Measurements from ENCODE around the gene NR6A1. TPM values are rescaled to one million over a fixed set of nuclear protein-coding genes. Genes with fewer than 3 reads are reported as not detected.

NR6A1 gene
- total and polyA plus RNA-seq, 2 of the 13 experiments (the other 11 are each of a cell fraction or from before 2014, with no cell fraction given) = 28.1 to 31.5 TPM

DNA sequence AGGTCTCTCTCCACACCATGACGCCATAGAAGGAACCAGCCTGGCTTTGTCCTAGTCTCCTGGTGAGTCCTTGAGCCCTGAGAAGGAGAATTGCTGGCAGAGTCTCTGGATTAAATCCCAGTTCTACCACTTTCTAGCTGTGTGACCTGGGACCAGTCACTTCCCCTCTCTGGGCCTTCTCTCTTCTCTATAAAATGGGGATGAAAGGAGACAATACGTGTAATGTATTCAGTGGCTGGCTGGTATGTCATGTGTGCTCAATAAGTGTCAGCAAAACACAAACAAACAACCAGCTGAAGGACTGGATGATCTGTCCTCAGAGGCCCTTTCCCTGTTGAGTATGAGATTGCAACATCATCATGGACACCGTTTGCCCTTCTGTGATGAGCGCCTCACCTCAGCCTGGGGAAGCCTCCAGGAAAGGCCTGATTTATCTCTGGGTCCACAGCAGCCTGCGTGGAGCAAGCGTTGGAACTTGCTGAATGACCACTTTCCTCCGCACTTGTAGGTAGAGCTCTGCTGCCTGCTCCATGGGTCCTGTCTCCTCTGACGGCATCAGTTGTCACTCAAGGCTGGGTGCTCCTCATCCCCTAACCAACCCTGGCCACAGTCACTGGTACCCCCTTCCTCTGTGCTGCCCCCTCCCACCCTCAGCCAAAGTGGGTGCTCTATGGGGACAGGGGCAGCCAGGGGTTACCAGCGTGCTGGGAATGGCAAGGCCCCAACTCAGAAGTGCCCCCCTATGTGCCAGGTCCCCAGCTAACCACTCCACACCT, 260.3 kb downstream of the NR6A1 start (continued):
- TF ChIP-seq, protein P1, sequence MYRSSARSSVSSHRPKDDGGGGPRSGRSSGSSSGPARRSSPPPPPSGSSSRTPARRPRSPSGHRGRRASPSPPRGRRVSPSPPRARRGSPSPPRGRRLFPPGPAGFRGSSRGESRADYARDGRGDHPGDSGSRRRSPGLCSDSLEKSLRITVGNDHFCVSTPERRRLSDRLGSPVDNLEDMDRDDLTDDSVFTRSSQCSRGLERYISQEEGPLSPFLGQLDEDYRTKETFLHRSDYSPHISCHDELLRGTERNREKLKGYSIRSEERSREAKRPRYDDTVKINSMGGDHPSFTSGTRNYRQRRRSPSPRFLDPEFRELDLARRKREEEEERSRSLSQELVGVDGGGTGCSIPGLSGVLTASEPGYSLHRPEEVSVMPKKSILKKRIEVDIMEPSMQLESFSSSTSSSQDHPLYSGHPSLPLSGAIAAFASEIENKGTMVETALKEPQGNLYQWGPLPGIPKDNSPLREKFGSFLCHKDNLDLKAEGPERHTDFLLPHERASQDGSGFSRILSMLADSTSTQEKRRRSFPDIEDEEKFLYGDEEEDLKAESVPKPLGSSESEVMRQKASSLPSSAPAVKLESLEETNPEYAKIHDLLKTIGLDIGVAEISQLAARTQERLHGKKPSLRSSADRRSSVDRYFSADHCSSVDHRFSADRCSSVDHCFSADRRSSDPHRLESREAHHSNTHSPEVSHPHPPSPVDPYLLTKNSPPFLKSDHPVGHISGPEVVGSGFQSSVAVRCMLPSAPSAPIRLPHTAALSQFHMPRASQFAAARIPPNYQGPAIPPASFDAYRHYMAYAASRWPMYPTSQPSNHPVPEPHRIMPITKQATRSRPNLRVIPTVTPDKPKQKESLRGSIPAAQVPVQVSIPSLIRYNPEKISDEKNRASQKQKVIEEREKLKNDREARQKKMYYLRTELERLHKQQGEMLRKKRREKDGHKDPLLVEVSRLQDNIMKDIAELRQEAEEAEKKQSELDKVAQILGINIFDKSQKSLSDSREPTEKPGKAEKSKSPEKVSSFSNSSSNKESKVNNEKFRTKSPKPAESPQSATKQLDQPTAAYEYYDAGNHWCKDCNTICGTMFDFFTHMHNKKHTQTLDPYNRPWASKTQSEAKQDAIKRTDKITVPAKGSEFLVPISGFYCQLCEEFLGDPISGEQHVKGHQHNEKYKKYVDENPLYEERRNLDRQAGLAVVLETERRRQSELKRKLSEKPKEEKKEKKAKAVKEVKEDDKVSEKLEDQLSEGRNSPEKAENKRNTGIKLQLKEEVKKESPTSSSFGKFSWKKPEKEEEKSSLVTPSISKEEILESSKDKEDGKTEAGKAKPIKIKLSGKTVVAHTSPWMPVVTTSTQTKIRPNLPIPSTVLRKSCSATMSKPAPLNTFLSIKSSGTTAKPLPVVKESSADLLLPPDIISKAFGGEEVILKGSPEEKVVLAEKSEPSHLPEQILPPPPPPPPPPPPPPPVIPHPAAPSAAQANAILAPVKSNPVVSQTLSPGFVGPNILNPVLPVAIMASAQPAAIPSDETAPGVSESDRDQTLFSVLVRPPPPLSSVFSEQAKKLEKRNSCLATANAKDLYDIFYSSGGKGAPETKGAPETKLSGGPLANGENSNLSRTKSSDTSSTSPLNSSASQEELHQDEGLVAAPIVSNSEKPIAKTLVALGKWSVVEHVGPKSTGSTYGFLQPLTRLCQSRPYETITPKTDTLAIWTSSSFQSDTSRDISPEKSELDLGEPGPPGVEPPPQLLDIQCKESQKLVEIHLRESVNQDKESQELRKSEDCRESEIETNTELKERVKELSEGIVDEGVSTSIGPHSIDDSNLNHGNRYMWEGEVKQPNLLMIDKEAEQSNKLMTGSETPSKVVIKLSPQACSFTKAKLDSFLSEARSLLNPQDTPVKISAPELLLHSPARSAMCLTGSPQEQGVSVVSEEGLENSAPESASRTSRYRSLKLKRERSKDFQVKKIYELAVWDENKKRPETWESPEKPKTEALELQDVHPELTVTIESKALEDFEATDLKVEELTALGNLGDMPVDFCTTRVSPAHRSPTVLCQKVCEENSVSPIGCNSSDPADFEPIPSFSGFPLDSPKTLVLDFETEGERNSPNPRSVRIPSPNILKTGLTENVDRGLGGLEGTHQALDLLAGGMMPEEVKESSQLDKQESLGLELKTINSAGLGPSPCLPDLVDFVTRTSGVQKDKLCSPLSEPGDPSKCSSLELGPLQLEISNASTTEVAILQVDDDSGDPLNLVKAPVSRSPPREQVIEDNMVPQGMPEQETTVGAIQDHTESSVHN (CRISPR knock-in tag; IDR thresholded peaks at IDR 0.05) = no peak
- no peak for TF ChIP-seq ZNF510 (CRISPR knock-in tag; IDR thresholded peaks at IDR 0.05; ENCODE audit: low read depth)
- TF ChIP-seq FOXA3 (CRISPR knock-in tag; IDR thresholded peaks at IDR 0.05) = peak; percentile 81
- TF ChIP-seq RBAK (CRISPR knock-in tag; IDR thresholded peaks at IDR 0.05) = no peak
- TF ChIP-seq PHF21A (CRISPR knock-in tag; IDR thresholded peaks at IDR 0.05) = peak; percentile 39; the same call in 1 of the 2 replicates
- TF ChIP-seq HOXA9 (CRISPR knock-in tag; IDR thresholded peaks at IDR 0.05; ENCODE audit: borderline replicate concordance) = no peak
- TF ChIP-seq ZNF446 (CRISPR knock-in tag; IDR thresholded peaks at IDR 0.05) = no peak
- TF ChIP-seq, protein P2, sequence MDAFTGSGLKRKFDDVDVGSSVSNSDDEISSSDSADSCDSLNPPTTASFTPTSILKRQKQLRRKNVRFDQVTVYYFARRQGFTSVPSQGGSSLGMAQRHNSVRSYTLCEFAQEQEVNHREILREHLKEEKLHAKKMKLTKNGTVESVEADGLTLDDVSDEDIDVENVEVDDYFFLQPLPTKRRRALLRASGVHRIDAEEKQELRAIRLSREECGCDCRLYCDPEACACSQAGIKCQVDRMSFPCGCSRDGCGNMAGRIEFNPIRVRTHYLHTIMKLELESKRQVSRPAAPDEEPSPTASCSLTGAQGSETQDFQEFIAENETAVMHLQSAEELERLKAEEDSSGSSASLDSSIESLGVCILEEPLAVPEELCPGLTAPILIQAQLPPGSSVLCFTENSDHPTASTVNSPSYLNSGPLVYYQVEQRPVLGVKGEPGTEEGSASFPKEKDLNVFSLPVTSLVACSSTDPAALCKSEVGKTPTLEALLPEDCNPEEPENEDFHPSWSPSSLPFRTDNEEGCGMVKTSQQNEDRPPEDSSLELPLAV (CRISPR knock-in tag; conservative IDR thresholded peaks at IDR 0.05; ENCODE audit: low read depth) = no peak
- TF ChIP-seq SMYD3 (CRISPR knock-in tag; IDR thresholded peaks at IDR 0.05) = no peak
- TF ChIP-seq SETDB1 (CRISPR knock-in tag; IDR thresholded peaks at IDR 0.05; ENCODE audit: borderline replicate concordance) = no peak
- TF ChIP-seq IRF2 (CRISPR knock-in tag; IDR thresholded peaks at IDR 0.05) = peak; percentile 69; the same call in 1 of the 2 replicates
- peak; percentile 48; the same call in 1 of the 2 replicates for TF ChIP-seq FOXO1 (CRISPR knock-in tag; IDR thresholded peaks at IDR 0.05)
- TF ChIP-seq ZNF556 (CRISPR knock-in tag; IDR thresholded peaks at IDR 0.05; ENCODE audit: borderline replicate concordance) = no peak; the same call in 1 of the 2 replicates
- TF ChIP-seq MIER2 (CRISPR knock-in tag; IDR thresholded peaks at IDR 0.05) = no peak
- TF ChIP-seq ZNF20 (CRISPR knock-in tag; IDR thresholded peaks at IDR 0.05) = no peak
- TF ChIP-seq, protein P3, sequence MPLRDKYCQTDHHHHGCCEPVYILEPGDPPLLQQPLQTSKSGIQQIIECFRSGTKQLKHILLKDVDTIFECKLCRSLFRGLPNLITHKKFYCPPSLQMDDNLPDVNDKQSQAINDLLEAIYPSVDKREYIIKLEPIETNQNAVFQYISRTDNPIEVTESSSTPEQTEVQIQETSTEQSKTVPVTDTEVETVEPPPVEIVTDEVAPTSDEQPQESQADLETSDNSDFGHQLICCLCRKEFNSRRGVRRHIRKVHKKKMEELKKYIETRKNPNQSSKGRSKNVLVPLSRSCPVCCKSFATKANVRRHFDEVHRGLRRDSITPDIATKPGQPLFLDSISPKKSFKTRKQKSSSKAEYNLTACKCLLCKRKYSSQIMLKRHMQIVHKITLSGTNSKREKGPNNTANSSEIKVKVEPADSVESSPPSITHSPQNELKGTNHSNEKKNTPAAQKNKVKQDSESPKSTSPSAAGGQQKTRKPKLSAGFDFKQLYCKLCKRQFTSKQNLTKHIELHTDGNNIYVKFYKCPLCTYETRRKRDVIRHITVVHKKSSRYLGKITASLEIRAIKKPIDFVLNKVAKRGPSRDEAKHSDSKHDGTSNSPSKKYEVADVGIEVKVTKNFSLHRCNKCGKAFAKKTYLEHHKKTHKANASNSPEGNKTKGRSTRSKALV (CRISPR knock-in tag; IDR thresholded peaks at IDR 0.05) = peak; percentile 42; the same call in 1 of the 2 replicates
- TF ChIP-seq, protein P4, sequence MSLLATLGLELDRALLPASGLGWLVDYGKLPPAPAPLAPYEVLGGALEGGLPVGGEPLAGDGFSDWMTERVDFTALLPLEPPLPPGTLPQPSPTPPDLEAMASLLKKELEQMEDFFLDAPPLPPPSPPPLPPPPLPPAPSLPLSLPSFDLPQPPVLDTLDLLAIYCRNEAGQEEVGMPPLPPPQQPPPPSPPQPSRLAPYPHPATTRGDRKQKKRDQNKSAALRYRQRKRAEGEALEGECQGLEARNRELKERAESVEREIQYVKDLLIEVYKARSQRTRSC (CRISPR knock-in tag; IDR thresholded peaks at IDR 0.05; ENCODE audit: low read depth) = no peak
